Motor neuron (in vitro differentiated cells): ENCODE data around the gene KNDC1. TPM values are rescaled to one million over a fixed set of nuclear protein-coding genes. Genes with fewer than 3 reads are reported as not detected.
"Not testable (repeated sequence)": the region's sequence is repeated elsewhere in the genome, so short reads cannot be mapped to it uniquely, and the experiment has no call there.

Source experiments
- ATAC-seq, 8 experiments: fragments of 200-7000 bp; cut with Tn5 transposase; replicated peaks in 6 of 8; 2 replicates each; pipeline ENCODE4 v1.8.0; 2021; ENCODE audit warnings: mild to moderate bottlenecking in 8 of 8, moderate library complexity in 8 of 8
- H3K27ac ChIP-seq, 2 donors: fragments of 250-450 bp; sonication (Bioruptor Pico); 2 replicates each; pipeline ENCODE4 v1.9.0; 2021; ENCODE audit warnings: antibody characterized with exemption in 2 of 2, mild to moderate bottlenecking in 2 of 2, moderate library complexity in 1 of 2
- H3K4me1 ChIP-seq, 2 donors: fragments of 250-450 bp; sonication (Bioruptor Pico); replicated peaks in 1 of 2; 2 replicates each; pipeline ENCODE4 v1.6.1; 2021; ENCODE audit warnings: antibody characterized with exemption in 2 of 2, mild to moderate bottlenecking in 2 of 2, moderate library complexity in 1 of 2
- H3K4me3 ChIP-seq, 5 donors: fragments of 250-450 bp; sonication (Bioruptor Pico); 2 replicates each; pipeline ENCODE4 v1.9.0; 2021; ENCODE audit warnings: antibody characterized with exemption in 5 of 5, mild to moderate bottlenecking in 5 of 5, moderate library complexity in 4 of 5
- WGBS, 10 experiments: fragments of 450-650 bp; shearing (Covaris generic); methylation state at CpG; one replicate each; pipeline ENCODE4 v1.0.0; 2022; 5-methylcytosine and 5-hydroxymethylcytosine counted together
- in situ Hi-C, 9 experiments: fragments of 400-800 bp; cut with MboI; loops; one replicate each; pipeline ENCODE4 v1.15.0; 2021; ENCODE audit warnings: low sequenced_read_pairs in 9 of 9, low pct_unique_long_range_greater_than_20kb in 2 of 9; ENCODE audit not compliant: unreplicated experiment in 9 of 9
- total RNA-seq, 8 experiments: library from RNA; unstranded; fragments of 300-600 nt; gene quantifications; 2 replicates each; pipeline versions ENCODE4 v1.2.3 to v1.2.4, GENCODE V29; 2022

The KNDC1 gene
- total RNA-seq, 8 experiments from 2014 or later: 0.15 to 14.6 (median 4.2) TPM

- ATAC-seq, H3K4me3 ChIP-seq, in situ Hi-C loops, H3K27ac ChIP-seq: not testable (repeated sequence)
- WGBS, 10 experiments: no CpG with 5 or more reads among the region's 12 CpGs
- peaks cover 18 to 29% of the 10 kb centered on the region in 2 donors for H3K4me1 ChIP-seq
These were observed 22.4 kb upstream of the KNDC1 start for GRCh38 chr10:133137486-133138145.

- in situ Hi-C loops: no loop called here
- H3K27ac ChIP-seq: peak overlapping the region in 1 of 2 donors; percentile 16
- ATAC-seq: peak in 2 of 8 experiments; percentile 21 to 59
- H3K4me1 ChIP-seq: peaks cover 38 to 47% of the 10 kb centered on the region in 2 donors
- H3K4me3 ChIP-seq: no peak overlapping the region
- 0% methylated on average over 1 of the region's 17 CpGs; no CpG with 5 or more reads in 9 of the 10 experiments for WGBS, 10 experiments
These were observed 20.4 kb upstream of the KNDC1 start for GRCh38 chr10:133139551-133140065.

GRCh38 chr10:133140417-133141143 is 19.4 kb upstream of the KNDC1 start:
- 0 to 100% (median 73%) methylated on average over 1 to 4 of the region's 26 CpGs; no CpG with 5 or more reads in 4 of the 10 experiments for WGBS, 10 experiments
- H3K4me1 ChIP-seq: peaks cover 41 to 54% of the 10 kb centered on the region in 2 donors
- ATAC-seq: peak in 5 of 8 experiments; percentile 1 to 41 (median 20)
- peak overlapping the region in 1 of 2 donors; percentile 6 for H3K27ac ChIP-seq
- in situ Hi-C loops: no loop called here
- H3K4me3 ChIP-seq: no peak overlapping the region

GRCh38 chr10:133141144-133141957 is 18.7 kb upstream of the KNDC1 start:
- peak overlapping the region in 1 of 2 donors; percentile 6 for H3K27ac ChIP-seq
- 61 to 89% (median 80%) methylated on average over 3 to 6 of the region's 28 CpGs; no CpG with 5 or more reads in 6 of the 10 experiments for WGBS, 10 experiments
- in situ Hi-C loops: no loop called here

GRCh38 chr10:133141958-133142340 is 18.1 kb upstream of the KNDC1 start:
- in situ Hi-C loops: no loop called here
- ATAC-seq: no peak
- 40 to 90% (median 70%) methylated on average over 1 to 9 of the region's 27 CpGs; no CpG with 5 or more reads in 4 of the 10 experiments for WGBS, 10 experiments
- Histone ChIP-seq H3K4me3 (no peak overlapping the region), H3K27ac (no peak overlapping the region), H3K4me1 (peaks cover 41 to 54% of the 10 kb centered on the region in 2 donors)

More at GRCh38 chr10:133141144-133141957, 18.7 kb upstream of the KNDC1 start:
- H3K4me1 ChIP-seq: peaks cover 41 to 54% of the 10 kb centered on the region in 2 donors
- H3K4me3 ChIP-seq: no peak overlapping the region
- ATAC-seq: peak in 2 of 8 experiments; percentile 4 to 18

GRCh38 chr10:133142523-133143199 is 17.4 kb upstream of the KNDC1 start:
- WGBS, 10 experiments: 76 to 96% (median 87%) methylated on average over 3 to 18 of the region's 24 CpGs; no CpG with 5 or more reads in 2 of the 10 experiments
- ATAC-seq: no peak
- H3K4me3 ChIP-seq: no peak overlapping the region
- H3K4me1 ChIP-seq: peaks cover 41 to 54% of the 10 kb centered on the region in 2 donors
- H3K27ac ChIP-seq: peak overlapping the region in 1 of 2 donors; percentile 49
- in situ Hi-C loops: no loop called here

- in situ Hi-C loops: no loop called here
- peak in 5 of 8 experiments; percentile 75 to 84 (median 80) for ATAC-seq
- 0 to 80% (median 36%) methylated on average over 1 to 6 of the region's 10 CpGs; no CpG with 5 or more reads in 4 of the 10 experiments for WGBS, 10 experiments
These were observed 16.9 kb upstream of the KNDC1 start for GRCh38 chr10:133143200-133143533.

GRCh38 chr10:133143546-133143945 is 16.5 kb upstream of the KNDC1 start:
- Histone ChIP-seq H3K27ac (peak overlapping the region in 1 of 2 donors; percentile 49), H3K4me1 (peaks cover 41 to 54% of the 10 kb centered on the region in 2 donors), H3K4me3 (no peak overlapping the region)
- in situ Hi-C loops: no loop called here
- no peak for ATAC-seq
- WGBS, 10 experiments: 0 to 100% (median 69%) methylated on average over 1 to 9 of the region's 9 CpGs

More at GRCh38 chr10:133143200-133143533, 16.9 kb upstream of the KNDC1 start:
- H3K27ac ChIP-seq: peak overlapping the region in 1 of 2 donors; percentile 49
- no peak overlapping the region for H3K4me3 ChIP-seq
- H3K4me1 ChIP-seq: peaks cover 41 to 54% of the 10 kb centered on the region in 2 donors

GRCh38 chr10:133144771-133145170 is 15.2 kb upstream of the KNDC1 start:
- H3K4me3 ChIP-seq: no peak overlapping the region
- 60 to 100% (median 83%) methylated on average over 1 to 5 of the region's 7 CpGs; no CpG with 5 or more reads in 4 of the 10 experiments for WGBS, 10 experiments
- no peak for ATAC-seq
- in situ Hi-C loops: no loop called here
- H3K27ac ChIP-seq: peak overlapping the region in 1 of 2 donors; percentile 59
- peaks cover 38 to 51% of the 10 kb centered on the region in 2 donors for H3K4me1 ChIP-seq

- Histone ChIP-seq H3K4me1 (peaks cover under 1 to 6% of the 10 kb centered on the region in 2 donors), H3K4me3 (no peak overlapping the region), H3K27ac (no peak overlapping the region)
- 20 to 100% (median 89%) methylated on average over 1 to 8 of the region's 8 CpGs; no CpG with 5 or more reads in 1 of the 10 experiments for WGBS, 10 experiments
- ATAC-seq: no peak
- in situ Hi-C loops: no loop called here
These were observed 9.8 kb upstream of the KNDC1 start for GRCh38 chr10:133150226-133150625.

GRCh38 chr10:133150656-133151055 is 9.4 kb upstream of the KNDC1 start:
- Histone ChIP-seq H3K4me3 (no peak overlapping the region), H3K27ac (no peak overlapping the region), H3K4me1 (peaks cover 0 to 6% of the 10 kb centered on the region in 2 donors)
- 28 to 80% (median 72%) methylated on average over 1 to 5 of the region's 12 CpGs; no CpG with 5 or more reads in 4 of the 10 experiments for WGBS, 10 experiments
- no peak for ATAC-seq
- in situ Hi-C loops: no loop called here

- H3K4me3 ChIP-seq, ATAC-seq, in situ Hi-C loops, H3K4me1 ChIP-seq, H3K27ac ChIP-seq: not testable (repeated sequence)
- 0 to 100% (median 80%) methylated on average over 1 to 3 of the region's 3 CpGs; no CpG with 5 or more reads in 3 of the 10 experiments for WGBS, 10 experiments
These were observed 8.9 kb upstream of the KNDC1 start for GRCh38 chr10:133151071-133151470.
